B cell (primary cell): ENCODE measurements around the gene FXR2. TPM values are rescaled to one million over a fixed set of nuclear protein-coding genes. Genes with fewer than 3 reads are reported as not detected.

Source experiments
- ATAC-seq: fragments of 200-7000 bp; cut with Tn5 transposase; one replicate; pipeline ENCODE4 v1.10.0; 2021; ENCODE audit warnings: low read depth, mild to moderate bottlenecking, moderate number of reproducible peaks, moderate library complexity
- CTCF ChIA-PET: fragments of 350-600 bp; sonication (Branson Sonifier 250); formaldehyde crosslinking; loops from one replicate; lab custom pipeline; 2021; ENCODE audit warnings: antibody characterized with exemption, inconsistent platforms; lab: Charles Lee
- POLR2A ChIA-PET: fragments of 350-600 bp; sonication (Branson Sonifier 250); formaldehyde crosslinking; loops from one replicate; lab custom pipeline; 2021; ENCODE audit warnings: antibody characterized with exemption; lab: Charles Lee
- DNase-seq: peaks from one replicate; pipeline ENCODE4 v3.0.0; 2013
- H2AFZ ChIP-seq: 2 replicates; pipeline ENCODE4 v1.6.1; 2012; ENCODE audit warnings: mild to moderate bottlenecking, low read depth, low read length; ENCODE audit not compliant: insufficient read depth, poor library complexity, severe bottlenecking
- H3K27ac ChIP-seq, 2 donors: 1 replicate in 1 of 2; 2 replicates in 1 of 2; pipeline ENCODE4 v1.5.1; 2012 to 2013; ENCODE audit warnings: low read length in 2 of 2, mild to moderate bottlenecking in 2 of 2, moderate library complexity in 1 of 2
- H3K27me3 ChIP-seq, 4 experiments: fragments of 200-600 bp in 1 of 4; sonication (generic) in 1 of 4; replicated peaks in 1 of 4; 1 replicate in 2 of 4; 2 replicates in 2 of 4; pipeline versions ENCODE4 v1.6.1 to v1.7.0; 2013 to 2016; ENCODE audit warnings: low read length in 3 of 4, mild to moderate bottlenecking in 2 of 4, mixed read lengths in 1 of 4, moderate library complexity in 1 of 4; ENCODE audit not compliant: insufficient read depth in 4 of 4, control insufficient read depth in 3 of 4; ENCODE audit errors: control extremely low read depth in 1 of 4
- H3K36me3 ChIP-seq, 2 experiments: replicated peaks in 1 of 2; 1 replicate in 1 of 2; 2 replicates in 1 of 2; pipeline versions ENCODE4 v1.6.1 to v1.7.1; 2013; ENCODE audit warnings: low read length in 1 of 2; ENCODE audit not compliant: insufficient read depth in 2 of 2, control insufficient read depth in 1 of 2; ENCODE audit errors: control extremely low read depth in 1 of 2, extremely low read depth in 1 of 2
- H3K4me1 ChIP-seq, 2 donors: fragments of 200-600 bp in 1 of 2; sonication (generic) in 1 of 2; 1 replicate in 1 of 2; 2 replicates in 1 of 2; pipeline versions ENCODE4 v1.5.1 to v1.6.1; 2013 to 2017; ENCODE audit warnings: low read length in 2 of 2; ENCODE audit not compliant: control insufficient read depth in 2 of 2, insufficient read depth in 2 of 2
- H3K4me2 ChIP-seq: replicated peaks from 2 replicates; pipeline ENCODE3; 2012; ENCODE audit warnings: mild to moderate bottlenecking, low read depth, low read length; ENCODE audit not compliant: poor library complexity, severe bottlenecking
- H3K4me3 ChIP-seq, 5 experiments: fragments of 200-600 bp in 1 of 5; sonication (generic) in 1 of 5; 1 replicate in 3 of 5; 2 replicates in 2 of 5; pipeline versions ENCODE4 v1.5.1 to v1.7.0; 2011 to 2016; ENCODE audit warnings: low read length in 4 of 5, mild to moderate bottlenecking in 4 of 5, low read depth in 2 of 5, control low read depth in 1 of 5, moderate library complexity in 1 of 5; ENCODE audit not compliant: insufficient read depth in 1 of 5; ENCODE audit errors: control extremely low read depth in 1 of 5, extremely low read depth in 1 of 5
- H3K79me2 ChIP-seq: fragments of 200-600 bp; sonication (generic); one replicate; pipeline ENCODE4 v1.6.0; 2016; ENCODE audit warnings: low read length; ENCODE audit not compliant: control insufficient read depth, insufficient read depth
- H3K9ac ChIP-seq: fragments of 200-600 bp; sonication (generic); 2 replicates; pipeline ENCODE4 v1.6.1; 2017; ENCODE audit warnings: mild to moderate bottlenecking, low read length, moderate library complexity
- H3K9me3 ChIP-seq, 3 donors: one replicate each; pipeline versions ENCODE4 v1.6.1 to v1.7.1; 2013; ENCODE audit warnings: low read length in 2 of 3; ENCODE audit not compliant: control insufficient read depth in 2 of 3, insufficient read depth in 1 of 3; ENCODE audit errors: control extremely low read depth in 1 of 3
- H4K20me1 ChIP-seq: 2 replicates; pipeline ENCODE4 v1.6.0; 2012; ENCODE audit warnings: mild to moderate bottlenecking, low read length; ENCODE audit not compliant: insufficient read depth, control insufficient read depth, poor library complexity, severe bottlenecking
- H3K27ac Mint-ChIP-seq: one replicate; pipeline ENCODE4 v1.8.0; 2021; ENCODE audit warnings: mixed read lengths
- H3K27me3 Mint-ChIP-seq: one replicate; pipeline ENCODE4 v1.8.0; 2021; ENCODE audit warnings: mixed read lengths
- H3K4me1 Mint-ChIP-seq: one replicate; pipeline ENCODE4 v1.8.0; 2021; ENCODE audit warnings: mixed read lengths
- H3K4me3 Mint-ChIP-seq: one replicate; pipeline ENCODE4 v1.8.0; 2021; ENCODE audit warnings: mixed read lengths
- H3K9me3 Mint-ChIP-seq: one replicate; pipeline ENCODE4 v1.8.0; 2022; ENCODE audit warnings: mixed read lengths; ENCODE audit not compliant: insufficient read depth
- CTCF ChIP-seq: fragments of 200-600 bp; IDR thresholded peaks from one replicate; pipeline ENCODE4 v1.8.0; 2022; ENCODE audit warnings: antibody characterized with exemption, mild to moderate bottlenecking
- EZH2 ChIP-seq: IDR thresholded peaks from 2 replicates; pipeline ENCODE4 v1.6.1; 2012; ENCODE audit warnings: borderline replicate concordance, low read depth, mild to moderate bottlenecking, moderate library complexity, low read length; ENCODE audit not compliant: insufficient read depth, poor library complexity, severe bottlenecking
- WGBS: methylation state at CpG from one replicate; pipeline ENCODE4 v1.1.5; 2013; ENCODE audit warnings: missing lambda C conversion rate; ENCODE audit not compliant: insufficient coverage; 5-methylcytosine and 5-hydroxymethylcytosine counted together
- intact Hi-C: fragments of 100-400 bp; cut with micrococcal nuclease; formaldehyde crosslinking; loops from one replicate; pipeline ENCODE4 v1.10.0; 2022
- polyA plus RNA-seq: library from polyadenylated mRNA; depleted of rRNA; stranded (reverse); fragments of >200 nt; gene quantifications from 2 replicates; pipeline ENCODE4 v1.2.3, GENCODE V29; 2012
- total RNA-seq, 2 donors: library from RNA; stranded (reverse); fragments of 120-200 nt in 1 of 2; gene quantifications; 1 replicate in 1 of 2; 2 replicates in 1 of 2; pipeline versions ENCODE4 v1.2.3 to v1.2.4, GENCODE V29; 2013 to 2022

The FXR2 gene
- total and polyA plus RNA-seq, 2 donors (not counting 1 experiment from before 2014, with no cell fraction given): 37.2 to 45.8 TPM

- H3K9ac ChIP-seq: peak overlapping the region; percentile 97
- peaks cover 17% of the 10 kb centered on the region for H4K20me1 ChIP-seq
- DNase-seq (no peak), ATAC-seq (no peak)
- peak overlapping the region; percentile 89 for H3K4me3 Mint-ChIP-seq
- no peaks in the 10 kb centered on the region for H3K9me3 Mint-ChIP-seq
- 2% methylated on average over 25 of the region's 28 CpGs for WGBS
- ChIA-PET POLR2A (interaction anchor here (0.8 to 2.7 kb wide), 6 partner anchors 9 to 281 kb away, joined by 3 to 13 read pairs (median 6); partner anchors contain the start of genes CD68, MPDU1, POLR2A and SLC2A4), CTCF (interaction anchor here (2.4 to 25.0 kb wide), 7 partner anchors 15 to 206 kb away, joined by 21 to 666 read pairs (median 42); partner anchors contain the start of genes CD68, MPDU1, SOX15 and TMEM95)
- peak overlapping the region; percentile 96 for H3K4me2 ChIP-seq
- intact Hi-C loops: loop anchor here (5.0 kb wide), 1 partner anchor 325 kb away; the partner anchor contains the start of gene PHF23
- no peaks in the 10 kb centered on the region for H3K27me3 Mint-ChIP-seq
- H3K79me2 ChIP-seq: peaks cover 57% of the 10 kb centered on the region
- H3K27ac Mint-ChIP-seq: peak overlapping the region; percentile 91
- H3K27me3 ChIP-seq: no peaks in the 10 kb centered on the region
- no peak for TF ChIP-seq EZH2
- TF ChIP-seq CTCF: no peak
- H3K4me1 ChIP-seq: peaks cover 41 to 60% of the 10 kb centered on the region in 2 donors
- peak overlapping the region; percentile 73 to 97 for H3K27ac ChIP-seq
- peak overlapping the region; percentile 63 to 95 (median 81) for H3K4me3 ChIP-seq
- peaks cover 2 to 36% of the 10 kb centered on the region in 2 experiments for H3K36me3 ChIP-seq
- H3K4me1 Mint-ChIP-seq: peaks cover 48% of the 10 kb centered on the region
- H3K9me3 ChIP-seq: no peaks in the 10 kb centered on the region
- H2AFZ ChIP-seq: peak overlapping the region; percentile 81
These were observed 52.5 kb downstream of the FXR2 start for GRCh38 chr17:7562208-7562605.
